Heart left ventricle (tissue), 16 donors: ENCODE results near the gene NFIC. TPM values are rescaled to one million over a fixed set of nuclear protein-coding genes. Genes with fewer than 3 reads are reported as not detected.

Experiments used
- ATAC-seq, 4 donors: fragments of 200-7000 bp; cut with Tn5 transposase; one replicate each; pipeline ENCODE4 v1.9.1; 2020 to 2022; ENCODE audit warnings: moderate library complexity in 4 of 4, mild to moderate bottlenecking in 3 of 4, moderate number of reproducible peaks in 1 of 4
- DNase-seq, 5 donors: peaks; one replicate each; pipeline ENCODE4 v3.0.0-alpha.2; 2020
- H3K27ac ChIP-seq, 12 donors: fragments of 200-600 bp; sonication (generic) in 4 of 12; one replicate each; pipeline versions ENCODE4 v1.5.0 to v1.8.0; 2016 to 2022; ENCODE audit warnings: mild to moderate bottlenecking in 2 of 12
- H3K27me3 ChIP-seq, 9 donors: fragments of 200-600 bp; sonication (generic) in 2 of 9; one replicate each; pipeline versions ENCODE4 v1.5.1 to v1.8.0; 2016 to 2022; ENCODE audit warnings: mild to moderate bottlenecking in 3 of 9
- H3K36me3 ChIP-seq, 9 donors: fragments of 200-600 bp; sonication (generic) in 2 of 9; one replicate each; pipeline versions ENCODE4 v1.5.0 to v1.8.0; 2018 to 2022; ENCODE audit warnings: mild to moderate bottlenecking in 2 of 9
- H3K4me1 ChIP-seq, 12 donors: fragments of 200-600 bp; sonication (generic) in 4 of 12; one replicate each; pipeline versions ENCODE4 v1.5.0 to v1.8.0; 2016 to 2022; ENCODE audit warnings: mild to moderate bottlenecking in 3 of 12
- H3K4me3 ChIP-seq, 12 donors: fragments of 200-600 bp; sonication (generic) in 4 of 12; one replicate each; pipeline versions ENCODE4 v1.5.0 to v1.8.0; 2017 to 2022; ENCODE audit warnings: mild to moderate bottlenecking in 9 of 12, moderate library complexity in 4 of 12
- H3K9me3 ChIP-seq, 12 donors: fragments of 200-600 bp; sonication (generic) in 4 of 12; one replicate each; pipeline versions ENCODE4 v1.5.0 to v1.8.0; 2016 to 2022; ENCODE audit warnings: mild to moderate bottlenecking in 1 of 12
- CTCF ChIP-seq, 12 donors: fragments of 200-600 bp; sonication (generic) in 4 of 12; IDR thresholded peaks; one replicate each; pipeline versions ENCODE4 v1.5.0 to v1.8.0; 2018 to 2022; ENCODE audit warnings: antibody characterized with exemption in 12 of 12, mild to moderate bottlenecking in 5 of 12
- POLR2A ChIP-seq, 2 donors: fragments of 450-650 bp; IDR thresholded peaks; one replicate each; pipeline ENCODE4 v1.6.1; 2017; ENCODE audit warnings: antibody characterized with exemption in 2 of 2, mild to moderate bottlenecking in 2 of 2, moderate library complexity in 2 of 2
- WGBS, 4 donors: extraction: QIAGEN DNeasy Blood & Tissue Kit in 2 of 4; methylation state at CpG; one replicate each; pipeline versions ENCODE4 v1.1.5 to v1.1.7; 2013 to 2018; 5-methylcytosine and 5-hydroxymethylcytosine counted together
- intact Hi-C, 10 donors: fragments of 100-400 bp; cut with DNase I; formaldehyde crosslinking; loops; one replicate each; pipeline versions ENCODE4 v1.11.1 to v1.14.2; 2022
- polyA plus RNA-seq, 2 donors: library from polyadenylated mRNA; stranded (reverse); fragments of 200-250 nt; gene quantifications; one replicate each; pipeline ENCODE4 v1.2.3, GENCODE V29; 2013
- total RNA-seq, 9 donors: library from RNA; depleted of rRNA in 2 of 9; stranded (reverse); fragments of >200 nt in 2 of 9; fragmentation: NEBNext Ultra II Directional in 3 of 9; extraction: Animal tissue kit (Norgen Biotek cat#: 25700) in 3 of 9; gene quantifications; one replicate each; pipeline versions ENCODE4 v1.1.0 to v1.2.4, GENCODE V29; 2016 to 2023
- donor health status: ischemic (EF 13 %, LVEDD 7.1; RV severe dilation, severe dysfunction).
- donor health status: healthy with polysubstance abuse.
- donor health status: DM: no; HTN: yes; CAD: no.
- donor health status: DM: no; HTN: no; CAD: no.
- donor health status: ischemic (EF 25% LVEDD 6.9; RV normal size, moderate dysfunction).
- donor health status: ischemic (EF 25% LVEDD 5.7; RV mildly dilated, moderate dysfunction).
- donor health status: healthy.
- donor health status: DM: yes; HTN: yes; CAD: no.
- donor health status: ischemic (EF 35%, LVEDD 5.7; RV mildly dilated, moderate dysfunction).
- donor health status: nonischemic (EF 11% LVEDD 7.7; RV severe dilation, severe dysfunction).
- donor health status: DM: yes; HTN: yes; CAD: no.
- donor health status: PGD.
- donor health status: ischemic (EF 29% LVEDD 5.4; RV normal size, mild dysfunction).
- donor health status: nonischemic (EF 23%, LVEDD 6.1; RV moderate dilation, normal function).

Gene NFIC
- total and polyA plus RNA-seq, 11 donors, result 107 to 267 (median 159) TPM

GRCh38 chr19:3351702-3352447 is 14.5 kb upstream of the NFIC start:
- WGBS, 4 donors, result 81 to 87% (median 82%) methylated on average over 8 of the region's 8 CpGs
- intact Hi-C loops, result no loop called here
- TF ChIP-seq POLR2A (IDR thresholded peaks at IDR 0.05) (no peak), CTCF (IDR thresholded peaks at IDR 0.05) (no peak)
- Histone ChIP-seq H3K27me3 (no peaks in the 10 kb centered on the region), H3K9me3 (peaks cover 0 to 10% (median 4%) of the 10 kb centered on the region in 12 donors), H3K36me3 (no peaks in the 10 kb centered on the region), H3K27ac (no peak overlapping the region), H3K4me3 (no peak overlapping the region), H3K4me1 (peaks cover 0 to 6% (median 4%) of the 10 kb centered on the region in 12 donors)
- ATAC-seq (no peak), DNase-seq (peak in 1 of 5 donors; percentile 12)

- Histone ChIP-seq H3K27me3 (no peaks in the 10 kb centered on the region), H3K36me3 (no peaks in the 10 kb centered on the region), H3K27ac (no peak overlapping the region), H3K9me3 (peaks cover 0 to 10% (median 4%) of the 10 kb centered on the region in 12 donors), H3K4me1 (peaks cover 0 to 18% (median 5%) of the 10 kb centered on the region in 12 donors), H3K4me3 (no peak overlapping the region)
- TF ChIP-seq POLR2A (IDR thresholded peaks at IDR 0.05) (no peak), CTCF (IDR thresholded peaks at IDR 0.05) (no peak)
- ATAC-seq (no peak), DNase-seq (no peak)
- intact Hi-C loops, result no loop called here
- WGBS, 4 donors, result 54 to 58% (median 55%) methylated on average over 5 of the region's 5 CpGs
Observed at GRCh38 chr19:3353493-3353892, 12.9 kb upstream of the NFIC start.

GRCh38 chr19:3356805-3357204 is 9.6 kb upstream of the NFIC start:
- peak overlapping the region in 2 of 12 donors; percentile 18 to 91 for H3K27ac ChIP-seq

More at GRCh38 chr19:3356805-3357204, 9.6 kb upstream of the NFIC start:
- no peak for DNase-seq
- Histone ChIP-seq H3K4me1 (peaks cover 0 to 35% (median 16%) of the 10 kb centered on the region in 12 donors), H3K9me3 (peaks cover 0 to 10% (median 4%) of the 10 kb centered on the region in 12 donors), H3K36me3 (no peaks in the 10 kb centered on the region), H3K4me3 (no peak overlapping the region), H3K27me3 (peaks cover 0 to 3% (median 0%) of the 10 kb centered on the region in 9 donors)
- TF ChIP-seq POLR2A (IDR thresholded peaks at IDR 0.05) (no peak), CTCF (IDR thresholded peaks at IDR 0.05) (no peak)
- intact Hi-C loops, result no loop called here
- WGBS, 4 donors, result 91 to 92% (median 91%) methylated on average over 2 of the region's 2 CpGs
- ATAC-seq, result no peak
